GM20000 (cell line): Measurements from ENCODE around the gene VOPP1.
"Not testable (repeated sequence)": the region's sequence is repeated elsewhere in the genome, so short reads cannot be mapped to it uniquely, and the experiment has no call there.

Experiments used
- DNase-seq: peaks from one replicate; pipeline ENCODE4 v3.0.0; 2012; ENCODE audit warnings: low spot score
- CTCF ChIP-seq: IDR thresholded peaks from 2 replicates; pipeline ENCODE4 v1.5.1; 2012; ENCODE audit warnings: mild to moderate bottlenecking, control low read depth; ENCODE audit errors: extremely low read depth, missing control alignments

The VOPP1 gene

GRCh38 chr7:55473932-55474331, 98.4 kb downstream of the VOPP1 start:
- no peak for TF ChIP-seq CTCF
- no peak for DNase-seq

GRCh38 chr7:55472928-55473725, 99.2 kb downstream of the VOPP1 start:
- DNase-seq, result no peak
- no peak for TF ChIP-seq CTCF

GRCh38 chr7:55472406-55472805, 99.9 kb downstream of the VOPP1 start:
- DNase-seq, result not testable (repeated sequence)

GRCh38 chr7:55471594-55471993, 100.7 kb downstream of the VOPP1 start:
- DNase-seq, result not testable (repeated sequence)

GRCh38 chr7:55470261-55470660, 102.0 kb downstream of the VOPP1 start:
- no peak for TF ChIP-seq CTCF
- DNase-seq, result no peak

- no peak for DNase-seq
- TF ChIP-seq CTCF, result no peak
Measured at GRCh38 chr7:55469721-55470120, 102.6 kb downstream of the VOPP1 start.

GRCh38 chr7:55469271-55469681, 103.0 kb downstream of the VOPP1 start:
- TF ChIP-seq CTCF, result no peak
- DNase-seq, result no peak

GRCh38 chr7:55468495-55468894, 103.8 kb downstream of the VOPP1 start:
- no peak for TF ChIP-seq CTCF
- no peak for DNase-seq
